Right atrium auricular region (tissue), 2 donors: ENCODE results near the gene KIAA0753. TPM values are rescaled to one million over a fixed set of nuclear protein-coding genes. Genes with fewer than 3 reads are reported as not detected.

Experiments
- DNase-seq: peaks from one replicate; pipeline ENCODE4 v3.0.0-alpha.2; 2019; ENCODE audit warnings: low spot score
- H3K27ac ChIP-seq, 2 donors: fragments of 200-600 bp; sonication (generic); 1 replicate in 1 of 2; 2 replicates in 1 of 2; pipeline ENCODE4 v1.5.1; 2016 to 2019
- H3K27me3 ChIP-seq, 2 donors: fragments of 200-600 bp; sonication (generic); one replicate each; pipeline versions ENCODE4 v1.5.1 to v1.6.0; 2017 to 2019
- H3K36me3 ChIP-seq: fragments of 200-600 bp; sonication (generic); one replicate; pipeline ENCODE4 v1.5.1; 2016
- H3K4me1 ChIP-seq, 2 donors: fragments of 200-600 bp; sonication (generic); one replicate each; pipeline versions ENCODE4 v1.5.1 to v1.6.0; 2017 to 2019
- H3K4me3 ChIP-seq, 2 donors: fragments of 200-600 bp; sonication (generic); 1 replicate in 1 of 2; 2 replicates in 1 of 2; pipeline ENCODE4 v1.5.1; 2017 to 2019; ENCODE audit warnings: mild to moderate bottlenecking in 1 of 2, moderate library complexity in 1 of 2
- H3K9me3 ChIP-seq, 2 donors: fragments of 200-600 bp; sonication (generic); one replicate each; pipeline ENCODE4 v1.5.1; 2019
- CTCF ChIP-seq, 2 donors: fragments of 200-600 bp; sonication (generic); IDR thresholded peaks; one replicate each; pipeline ENCODE4 v1.5.1; 2019; ENCODE audit warnings: antibody characterized with exemption in 2 of 2
- total RNA-seq, 2 donors: library from RNA; depleted of rRNA; stranded (reverse); fragments of >200 nt; gene quantifications; one replicate each; pipeline ENCODE4 v1.1.0, GENCODE V29; 2016

The KIAA0753 gene
- total RNA-seq, 2 donors from 2014 or later, result 5.3 to 8.4 TPM

- Histone ChIP-seq H3K27ac (no peak overlapping the region), H3K36me3 (no peaks in the 10 kb centered on the region), H3K9me3 (no peaks in the 10 kb centered on the region), H3K4me1 (peaks cover 0 to 13% of the 10 kb centered on the region in 2 donors), H3K4me3 (no peak overlapping the region), H3K27me3 (no peaks in the 10 kb centered on the region)
- no peak for DNase-seq
- TF ChIP-seq CTCF (IDR thresholded peaks at IDR 0.05), result no peak
Measured at GRCh38 chr17:6545291-6545690, 95.2 kb downstream of the KIAA0753 start.

- Histone ChIP-seq H3K9me3 (peaks cover 0 to 4% of the 10 kb centered on the region in 2 donors), H3K27ac (no peak overlapping the region), H3K27me3 (no peaks in the 10 kb centered on the region), H3K36me3 (no peaks in the 10 kb centered on the region), H3K4me3 (no peak overlapping the region), H3K4me1 (peaks cover 0 to 10% of the 10 kb centered on the region in 2 donors)
- DNase-seq, result no peak
- no peak for TF ChIP-seq CTCF (IDR thresholded peaks at IDR 0.05)
Measured at GRCh38 chr17:6544011-6544370, 96.5 kb downstream of the KIAA0753 start.

GRCh38 chr17:6543079-6544010 is 97.2 kb downstream of the KIAA0753 start:
- DNase-seq, result no peak
- Histone ChIP-seq H3K36me3 (no peaks in the 10 kb centered on the region), H3K27ac (no peak overlapping the region), H3K27me3 (no peaks in the 10 kb centered on the region), H3K9me3 (peaks cover 0 to 4% of the 10 kb centered on the region in 2 donors), H3K4me3 (no peak overlapping the region), H3K4me1 (peaks cover 0 to 3% of the 10 kb centered on the region in 2 donors)
- TF ChIP-seq CTCF (IDR thresholded peaks at IDR 0.05), result no peak

- Histone ChIP-seq H3K9me3 (peaks cover 0 to 4% of the 10 kb centered on the region in 2 donors), H3K4me1 (no peaks in the 10 kb centered on the region), H3K36me3 (no peaks in the 10 kb centered on the region), H3K27ac (no peak overlapping the region), H3K4me3 (no peak overlapping the region), H3K27me3 (no peaks in the 10 kb centered on the region)
- DNase-seq, result no peak
- no peak for TF ChIP-seq CTCF (IDR thresholded peaks at IDR 0.05)
Measured at GRCh38 chr17:6542577-6542976, 97.9 kb downstream of the KIAA0753 start.

- Histone ChIP-seq H3K4me3 (no peak overlapping the region), H3K9me3 (peaks cover 0 to 4% of the 10 kb centered on the region in 2 donors), H3K4me1 (no peaks in the 10 kb centered on the region), H3K27ac (no peak overlapping the region), H3K27me3 (no peaks in the 10 kb centered on the region), H3K36me3 (no peaks in the 10 kb centered on the region)
- no peak for TF ChIP-seq CTCF (IDR thresholded peaks at IDR 0.05)
- no peak for DNase-seq
Measured at GRCh38 chr17:6541886-6542285, 98.6 kb downstream of the KIAA0753 start.
